ENCODE results near the gene THRB.

- TF ChIP-seq EZH2 (IDR thresholded peaks at IDR 0.05; ENCODE audit: insufficient read depth, poor library complexity, severe bottlenecking) (no peak), EZH2phosphoT487 (IDR thresholded peaks at IDR 0.05; ENCODE audit: insufficient read depth, low read depth) (no peak)
These were observed 283.3 kb downstream of the THRB start for GRCh38 chr3:24211381-24211780.

Measured in GM23248 (cell line).